NCI-H1105 treated with DMSO at 0.1 percent for 48 hours (cell line): ENCODE measurements around the gene PMPCB.
"Not testable (repeated sequence)": the region's sequence is repeated elsewhere in the genome, so short reads cannot be mapped to it uniquely, and the experiment has no call there.

Source experiments
- DNase-seq: peaks from one replicate; lab custom pipeline; 2025; lab: John Stamatoyannopoulos, UW

The PMPCB gene, protein sequence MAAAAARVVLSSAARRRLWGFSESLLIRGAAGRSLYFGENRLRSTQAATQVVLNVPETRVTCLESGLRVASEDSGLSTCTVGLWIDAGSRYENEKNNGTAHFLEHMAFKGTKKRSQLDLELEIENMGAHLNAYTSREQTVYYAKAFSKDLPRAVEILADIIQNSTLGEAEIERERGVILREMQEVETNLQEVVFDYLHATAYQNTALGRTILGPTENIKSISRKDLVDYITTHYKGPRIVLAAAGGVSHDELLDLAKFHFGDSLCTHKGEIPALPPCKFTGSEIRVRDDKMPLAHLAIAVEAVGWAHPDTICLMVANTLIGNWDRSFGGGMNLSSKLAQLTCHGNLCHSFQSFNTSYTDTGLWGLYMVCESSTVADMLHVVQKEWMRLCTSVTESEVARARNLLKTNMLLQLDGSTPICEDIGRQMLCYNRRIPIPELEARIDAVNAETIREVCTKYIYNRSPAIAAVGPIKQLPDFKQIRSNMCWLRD

GRCh38 chr7:103296901-103297836 lies at the start of gene PMPCB:
Gene PMPCB (plus strand): TSS chr7:103297435. CDS start chr7:103297460, 25 bp downstream.
- DNase-seq = peak; percentile 88

DNA sequence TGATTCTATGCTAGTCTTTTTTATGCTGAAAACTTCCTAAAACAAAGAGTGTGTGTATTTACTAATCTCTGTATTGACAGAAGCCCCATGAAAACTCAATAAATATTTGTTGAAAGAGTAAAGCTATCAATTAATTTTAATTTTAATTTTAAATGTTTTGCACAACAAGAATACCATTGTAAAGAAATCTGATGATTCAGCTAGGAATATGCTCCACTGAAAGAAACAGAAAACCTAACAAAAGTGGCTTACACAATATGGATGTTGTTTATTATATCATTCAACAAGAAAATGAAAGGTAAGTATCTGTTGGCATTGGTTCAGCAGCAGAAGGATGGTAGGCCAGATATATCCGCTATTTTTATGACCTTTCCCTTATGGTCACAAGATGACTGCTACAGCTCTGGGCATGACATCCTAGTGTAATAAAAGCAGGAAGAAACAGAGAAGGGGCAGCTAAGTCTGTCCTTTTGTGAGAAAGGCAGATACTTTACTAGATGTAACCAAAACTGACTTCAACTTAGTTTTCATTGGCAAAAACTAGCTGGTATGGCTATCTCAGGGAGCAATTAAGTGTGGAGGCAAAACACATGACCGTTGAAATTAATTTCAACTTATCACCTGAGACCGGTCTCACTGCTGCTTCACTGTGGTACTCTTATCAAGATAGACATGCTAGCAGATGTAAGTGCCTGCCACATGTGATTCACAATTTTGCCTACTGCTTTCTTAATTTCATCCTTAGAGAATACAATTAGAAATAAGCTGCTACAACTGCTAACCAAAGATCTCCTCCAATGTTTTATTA lies 43.3 kb upstream of the PMPCB start:
- peak; percentile 30 for DNase-seq

- DNase-seq = not testable (repeated sequence)
These were observed 33.2 kb upstream of the PMPCB start for GRCh38 chr7:103264054-103264453.

GRCh38 chr7:103266229-103266628 lies 31.0 kb upstream of the PMPCB start:
- not testable (repeated sequence) for DNase-seq

- DNase-seq = not testable (repeated sequence)
These were observed 23.9 kb upstream of the PMPCB start for GRCh38 chr7:103273374-103273773.

- not testable (repeated sequence) for DNase-seq
These were observed 22.4 kb upstream of the PMPCB start for GRCh38 chr7:103274867-103275266.

DNA sequence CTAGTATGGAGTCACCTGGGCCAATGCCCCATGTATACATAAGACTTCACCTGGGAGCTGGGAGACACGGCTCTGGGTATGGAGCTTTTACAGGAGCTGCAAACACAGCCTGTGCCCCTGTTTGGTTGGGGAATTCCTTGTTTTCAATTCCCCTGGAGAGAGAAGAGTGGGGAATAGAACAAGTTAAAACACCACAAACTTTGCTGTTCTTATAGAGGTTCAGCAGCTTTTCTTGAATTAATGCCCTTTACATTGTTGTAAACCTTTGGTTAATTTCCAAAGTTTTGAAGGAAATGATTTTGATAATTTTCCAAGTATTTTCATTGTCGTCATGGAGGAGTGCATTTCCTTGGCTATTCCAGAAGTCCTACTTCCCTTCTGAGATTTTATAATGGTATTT lies 19.0 kb upstream of the PMPCB start:
- DNase-seq = not testable (repeated sequence)

DNA sequence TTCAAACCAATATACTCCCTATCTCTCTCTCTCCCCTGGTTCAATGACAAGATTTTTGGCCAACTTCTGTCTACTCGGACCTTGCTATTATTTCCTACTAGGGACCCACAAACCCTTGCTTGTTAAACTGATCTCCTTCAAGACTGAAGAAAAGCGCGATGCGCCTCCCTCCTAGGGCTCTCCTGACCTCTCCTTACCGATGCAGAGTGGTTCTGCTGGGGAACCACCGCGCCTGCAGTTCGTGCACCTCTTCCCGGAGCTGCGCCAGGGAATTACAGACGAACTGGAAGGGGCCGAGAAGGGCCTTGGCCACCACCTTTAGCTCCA lies 17.6 kb upstream of the PMPCB start:
- peak; percentile 49 for DNase-seq

- DNase-seq = peak; percentile 77
These were observed 17.1 kb upstream of the PMPCB start for GRCh38 chr7:103279963-103280802.

- DNase-seq = not testable (repeated sequence)
These were observed 16.5 kb upstream of the PMPCB start for GRCh38 chr7:103280803-103281155.

DNA sequence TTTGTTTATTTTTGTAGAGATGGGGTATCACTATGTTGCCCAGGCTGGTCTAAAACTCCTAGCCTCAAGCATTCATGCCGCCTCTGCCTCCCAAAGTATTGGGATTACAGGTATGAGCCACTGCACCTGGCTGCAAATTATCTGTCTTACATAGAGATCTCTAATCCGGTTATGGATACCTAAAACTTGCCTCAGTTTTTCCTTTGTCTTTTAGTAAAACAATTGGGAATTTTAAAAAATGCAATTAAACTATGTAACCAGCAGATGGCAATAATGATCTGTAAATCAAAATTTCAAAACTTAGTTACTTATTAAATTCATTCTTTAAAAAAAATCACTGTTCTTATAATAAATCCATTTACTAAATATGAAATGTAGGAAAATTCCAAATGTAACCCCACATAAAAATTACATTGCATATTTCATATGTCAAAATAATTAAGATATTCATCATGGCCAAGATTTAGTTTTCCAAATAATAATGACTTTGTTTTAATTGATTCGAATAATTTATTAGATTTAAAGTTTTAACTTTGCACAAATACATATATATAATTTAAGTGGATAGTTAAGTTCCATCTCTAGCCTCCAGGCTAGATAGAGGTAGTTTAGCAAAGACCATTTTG lies 14.3 kb upstream of the PMPCB start:
- DNase-seq = not testable (repeated sequence)

DNA sequence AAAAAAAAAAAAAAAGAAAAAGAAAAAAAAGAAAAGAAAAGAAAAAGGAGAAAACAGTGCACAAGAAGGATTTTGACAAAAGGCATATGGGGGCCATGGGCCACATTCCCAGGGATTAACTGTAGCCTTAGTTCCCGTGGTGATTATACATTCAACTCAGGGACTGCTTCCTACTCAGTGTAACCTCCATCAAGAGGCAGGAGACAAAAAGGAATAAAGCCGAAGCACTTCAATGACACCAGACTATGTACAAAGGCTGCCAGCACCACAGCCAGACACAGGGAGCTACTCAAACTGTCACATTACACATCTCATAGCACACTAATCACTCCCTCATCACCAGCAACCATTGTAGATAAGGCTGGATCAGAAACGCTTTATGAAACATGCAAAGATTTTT lies 5.1 kb upstream of the PMPCB start:
- DNase-seq = no peak

DNA sequence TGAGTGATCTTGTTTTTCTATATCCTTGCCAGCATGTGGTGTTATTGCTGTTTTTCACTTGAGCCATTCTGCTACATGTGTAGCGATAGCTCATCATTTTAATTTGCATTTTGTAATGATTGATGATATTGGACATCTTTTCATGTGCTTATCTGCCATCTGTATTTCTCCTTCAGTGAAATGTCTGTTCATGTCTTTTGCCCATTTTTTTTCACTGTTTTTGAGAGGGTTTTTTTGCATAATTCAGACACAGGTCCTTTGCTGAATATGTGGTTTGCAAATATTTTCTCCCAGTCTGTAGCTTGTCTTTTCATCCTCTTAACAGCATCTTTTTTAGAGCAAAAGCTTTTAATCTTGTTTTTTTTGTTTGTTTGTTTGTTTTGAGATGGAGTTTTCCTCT lies 3.7 kb upstream of the PMPCB start:
- no peak for DNase-seq

DNA sequence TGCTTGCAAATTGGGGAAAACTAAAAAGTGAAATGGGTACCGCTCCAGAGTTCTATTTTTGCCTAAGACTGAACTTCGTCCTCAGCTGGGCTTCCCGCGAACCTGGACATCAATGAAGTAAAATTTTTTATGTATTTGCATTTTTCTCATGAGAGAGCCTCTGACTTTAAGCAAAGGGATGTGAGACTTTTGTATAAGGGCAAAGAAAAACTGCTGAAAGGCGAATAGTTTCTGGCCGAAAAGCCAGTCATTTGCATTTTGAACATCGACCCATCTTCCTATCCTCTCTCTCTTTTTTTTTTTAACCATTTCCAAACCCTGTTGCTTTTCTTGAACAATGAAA lies 573 bp downstream of the PMPCB start:
- DNase-seq = no peak

GRCh38 chr7:103299660-103300059 lies 2.4 kb downstream of the PMPCB start:
- DNase-seq = no peak

- no peak for DNase-seq
These were observed 4.2 kb downstream of the PMPCB start for GRCh38 chr7:103301441-103301840.

- DNase-seq = no peak
These were observed 10.4 kb downstream of the PMPCB start for GRCh38 chr7:103307503-103308231.

- no peak for DNase-seq
These were observed 17.6 kb downstream of the PMPCB start for GRCh38 chr7:103314852-103315251.

DNA sequence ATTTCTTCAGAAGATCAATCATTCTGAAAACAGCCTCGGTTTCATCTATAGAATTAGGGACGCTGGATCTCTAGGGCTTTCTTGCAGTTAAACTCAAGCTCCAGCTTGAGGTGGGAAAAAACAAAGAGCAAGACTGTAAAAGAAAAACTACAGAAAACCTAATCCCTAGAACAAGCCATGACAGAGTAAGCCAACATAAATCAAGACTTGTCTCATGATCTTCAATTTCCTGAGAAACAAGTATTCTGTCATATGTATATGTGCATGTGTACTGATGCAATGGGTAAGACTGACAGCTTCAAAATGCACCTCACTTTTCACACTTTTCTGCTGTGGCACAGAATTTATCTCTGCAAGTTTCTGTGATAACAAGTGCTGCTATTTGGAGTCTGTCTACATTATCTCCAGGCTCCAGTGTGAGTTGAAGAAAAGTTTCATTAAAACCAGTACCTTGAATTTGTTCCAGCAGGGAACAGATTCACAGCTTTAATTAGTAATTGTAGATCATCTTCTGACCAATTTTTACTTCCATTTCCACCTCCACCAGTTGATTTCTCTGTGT lies 19.2 kb downstream of the PMPCB start:
- DNase-seq = no peak

GRCh38 chr7:103317009-103317408 lies 19.8 kb downstream of the PMPCB start:
- DNase-seq = no peak
